IMR-90 (cell line): ENCODE data around the gene CENPH. TPM values are rescaled to one million over a fixed set of nuclear protein-coding genes. Genes with fewer than 3 reads are reported as not detected.

Source experiments
- ATAC-seq: fragments of 200-7000 bp; cut with Tn5 transposase; 2 replicates; pipeline ENCODE4 v1.9.1; 2020; ENCODE audit warnings: low read depth, mild to moderate bottlenecking, moderate library complexity
- BruUV-seq: library from RNA; stranded (reverse); fragments of 400-500 nt; replicated peaks from 2 replicates; lab custom pipeline; 2021; lab: Mats Ljungman, UMichigan
- CTCF ChIA-PET: fragments of 300-600 bp; formaldehyde crosslinking; extraction: SDS; loops from one replicate; lab custom pipeline; 2021; ENCODE audit warnings: antibody characterized with exemption; lab: Yijun Ruan, JAX
- POLR2A ChIA-PET: fragments of 300-600 bp; sonication (Branson Sonifier 250); formaldehyde crosslinking; loops from one replicate; lab custom pipeline; 2022; ENCODE audit warnings: antibody characterized with exemption; ENCODE audit not compliant: unreplicated experiment; lab: Charles Lee
- DNase-seq: peaks from one replicate; pipeline ENCODE4 v3.0.0; 2013
- H2AFZ ChIP-seq: replicated peaks from 2 replicates; pipeline ENCODE3; 2013; ENCODE audit warnings: low read length, mild to moderate bottlenecking; ENCODE audit not compliant: poor library complexity
- H2AK5ac ChIP-seq: 2 replicates; pipeline ENCODE4 v1.6.1; 2013; ENCODE audit warnings: low read depth, low read length, inconsistent platforms
- H2AK9ac ChIP-seq: replicated peaks from 2 replicates; pipeline ENCODE3; 2013; ENCODE audit warnings: mild to moderate bottlenecking, low read depth, low read length, moderate library complexity; ENCODE audit not compliant: poor library complexity
- H2BK120ac ChIP-seq: 2 replicates; pipeline ENCODE4 v1.6.1; 2013; ENCODE audit warnings: low read depth, low read length, inconsistent platforms
- H2BK15ac ChIP-seq: 3 replicates; pipeline ENCODE4 v1.6.1; 2013; ENCODE audit warnings: low read depth, low read length, inconsistent platforms
- H2BK20ac ChIP-seq: 2 replicates; pipeline ENCODE4 v1.6.1; 2013; ENCODE audit warnings: low read depth, mild to moderate bottlenecking, inconsistent platforms, low read length, moderate library complexity
- H2BK5ac ChIP-seq: 2 replicates; pipeline ENCODE4 v1.6.1; 2013; ENCODE audit warnings: mild to moderate bottlenecking, low read depth, low read length, inconsistent platforms; ENCODE audit not compliant: poor library complexity, severe bottlenecking
- H3K14ac ChIP-seq: replicated peaks from 2 replicates; pipeline ENCODE4 v1.6.1; 2013; ENCODE audit warnings: low read depth, low read length, inconsistent platforms
- H3K18ac ChIP-seq: 2 replicates; pipeline ENCODE4 v1.6.1; 2013; ENCODE audit warnings: low read depth, low read length, control low read depth
- H3K23ac ChIP-seq: 2 replicates; pipeline ENCODE4 v1.6.1; 2013; ENCODE audit warnings: low read depth, low read length, inconsistent platforms
- H3K27ac ChIP-seq: 2 replicates; pipeline ENCODE4 v1.5.1; 2013; ENCODE audit warnings: mild to moderate bottlenecking, control low read depth, low read length; ENCODE audit not compliant: insufficient read depth
- H3K27me3 ChIP-seq: 2 replicates; pipeline ENCODE4 v1.6.1; 2013; ENCODE audit warnings: low read length; ENCODE audit not compliant: control insufficient read depth, insufficient read depth
- H3K36me3 ChIP-seq: 2 replicates; pipeline ENCODE4 v1.6.1; 2013; ENCODE audit warnings: low read length, mixed read lengths; ENCODE audit not compliant: control insufficient read depth, insufficient read depth
- H3K4ac ChIP-seq: 2 replicates; pipeline ENCODE4 v1.6.1; 2013; ENCODE audit warnings: low read depth, low read length, inconsistent platforms
- H3K4me1 ChIP-seq: 2 replicates; pipeline ENCODE4 v1.6.1; 2013; ENCODE audit warnings: low read length, mixed read lengths; ENCODE audit not compliant: control insufficient read depth, insufficient read depth
- H3K4me2 ChIP-seq: 2 replicates; pipeline ENCODE4 v1.6.1; 2013; ENCODE audit warnings: low read depth, mild to moderate bottlenecking, control low read depth, low read length, moderate library complexity
- H3K4me3 ChIP-seq: 2 replicates; pipeline ENCODE4 v1.5.1; 2013; ENCODE audit warnings: low read depth, mild to moderate bottlenecking, control low read depth, low read length, moderate library complexity; ENCODE audit not compliant: insufficient read depth
- H3K56ac ChIP-seq: 2 replicates; pipeline ENCODE4 v1.6.1; 2013; ENCODE audit warnings: low read length, inconsistent platforms; ENCODE audit not compliant: insufficient read depth; ENCODE audit errors: extremely low read depth
- H3K79me1 ChIP-seq, 2 experiments: 2 replicates each; pipeline ENCODE4 v1.6.1; 2013; ENCODE audit warnings: low read length in 2 of 2, inconsistent platforms in 1 of 2, low read depth in 1 of 2
- H3K9ac ChIP-seq: 2 replicates; pipeline ENCODE4 v1.6.1; 2013; ENCODE audit warnings: low read depth, low read length, control low read depth
- H3K9me1 ChIP-seq: 2 replicates; pipeline ENCODE4 v1.6.1; 2013; ENCODE audit warnings: low read length, inconsistent platforms; ENCODE audit not compliant: insufficient read depth
- H3K9me3 ChIP-seq: 2 replicates; pipeline ENCODE4 v1.6.1; 2013; ENCODE audit warnings: low read length; ENCODE audit not compliant: control insufficient read depth, insufficient read depth
- H4K20me1 ChIP-seq: 2 replicates; pipeline ENCODE4 v1.6.1; 2013; ENCODE audit warnings: low read length, inconsistent platforms; ENCODE audit not compliant: insufficient read depth
- H4K5ac ChIP-seq: 2 replicates; pipeline ENCODE4 v1.6.1; 2013; ENCODE audit warnings: mild to moderate bottlenecking, low read depth, low read length, control low read depth
- H4K8ac ChIP-seq, 2 experiments: 2 replicates each; pipeline ENCODE4 v1.6.1; 2013; ENCODE audit warnings: low read depth in 2 of 2, low read length in 2 of 2, control low read depth in 1 of 2, inconsistent platforms in 1 of 2
- H4K91ac ChIP-seq: 2 replicates; pipeline ENCODE4 v1.6.1; 2013; ENCODE audit warnings: low read depth, low read length, inconsistent platforms; ENCODE audit not compliant: insufficient read depth
- CEBPB ChIP-seq: IDR thresholded peaks from 2 replicates; pipeline ENCODE4 v1.6.1; 2012; ENCODE audit warnings: low read depth, low read length, improper control_type of control experiment
- FOS ChIP-seq: fragments of 150-350 bp; IDR thresholded peaks from 2 replicates; pipeline ENCODE4 v1.6.1; 2016; ENCODE audit warnings: low read depth, low read length
- MAZ ChIP-seq: IDR thresholded peaks from 2 replicates; pipeline ENCODE4 v1.6.1; 2012; ENCODE audit warnings: low read depth, mild to moderate bottlenecking, low read length, improper control_type of control experiment, moderate library complexity, borderline replicate concordance
- MXI1 ChIP-seq: IDR thresholded peaks from 2 replicates; pipeline ENCODE4 v1.6.1; 2012; ENCODE audit warnings: low read depth, mild to moderate bottlenecking, low read length, moderate library complexity, borderline replicate concordance
- NFE2L2 ChIP-seq: fragments of 150-350 bp; IDR thresholded peaks from 2 replicates; pipeline ENCODE4 v1.6.1; 2016; ENCODE audit warnings: low read depth, mild to moderate bottlenecking, low read length
- POLR2A ChIP-seq: IDR thresholded peaks from 2 replicates; pipeline ENCODE4 v1.6.1; 2012; ENCODE audit warnings: mild to moderate bottlenecking, low read depth, low read length
- RAD21 ChIP-seq: IDR thresholded peaks from 2 replicates; pipeline ENCODE4 v1.6.1; 2012; ENCODE audit warnings: low read length, improper control_type of control experiment
- SMC3 ChIP-seq: fragments of 150-350 bp; IDR thresholded peaks from 2 replicates; pipeline ENCODE4 v1.6.1; 2016; ENCODE audit warnings: low read depth, mild to moderate bottlenecking, antibody characterized with exemption, low read length, moderate library complexity
- WGBS, 2 experiments: methylation state at CpG; one replicate each; pipeline versions ENCODE4 v1.1.5 to v1.1.7; 2013; ENCODE audit warnings: missing lambda C conversion rate in 2 of 2; ENCODE audit not compliant: insufficient read length in 1 of 2; ENCODE audit errors: extremely low coverage in 2 of 2; 5-methylcytosine and 5-hydroxymethylcytosine counted together
- dilution Hi-C: fragments of 300-500 bp; cut with HindIII; formaldehyde crosslinking; loops from one replicate; pipeline ENCODE4 v1.14.3; 2018; ENCODE audit warnings: low sequenced_read_pairs; ENCODE audit not compliant: unreplicated experiment
- in situ Hi-C: fragments of 300-500 bp; cut with MboI; formaldehyde crosslinking; loops from 3 replicates; pipeline ENCODE4 v1.14.3; 2019; ENCODE audit warnings: low sequenced_read_pairs, inconsistent platforms, mixed read lengths
- intact Hi-C: fragments of 100-400 bp; cut with micrococcal nuclease; formaldehyde crosslinking; loops from 2 replicates; pipeline ENCODE4 v1.10.0; 2022
- polyA plus RNA-seq, 3 experiments: library from polyadenylated mRNA; depleted of rRNA; stranded (reverse); fragments of >200 nt; gene quantifications; 2 replicates each; pipeline ENCODE4 v1.2.3, GENCODE V29; 2012; ENCODE audit warnings: low replicate concordance in 1 of 3
- total RNA-seq: library from RNA; depleted of rRNA; stranded (reverse); fragments of >200 nt; gene quantifications from 2 replicates; pipeline ENCODE4 v1.2.3, GENCODE V29; 2012
- TF ChIP-seq, protein P1 (sequence below): fragments of 150-350 bp; IDR thresholded peaks from 2 replicates; pipeline ENCODE4 v1.6.1; 2016; ENCODE audit warnings: low read depth, mild to moderate bottlenecking, low read length, moderate library complexity, borderline replicate concordance
- TF ChIP-seq, protein P2 (sequence below): fragments of 150-350 bp; IDR thresholded peaks from 2 replicates; pipeline ENCODE4 v1.6.1; 2017; ENCODE audit warnings: mild to moderate bottlenecking, antibody characterized with exemption, low read length, low read depth
- TF ChIP-seq, protein P3 (sequence below): conservative IDR thresholded peaks from 2 replicates; pipeline ENCODE4 v1.5.1; 2012; ENCODE audit warnings: mild to moderate bottlenecking, low read depth, low read length, improper control_type of control experiment

CENPH gene
- total and polyA plus RNA-seq, 2 of the 4 experiments (the other 2 are of a cell fraction) = 3.8 to 7.8 TPM

DNA sequence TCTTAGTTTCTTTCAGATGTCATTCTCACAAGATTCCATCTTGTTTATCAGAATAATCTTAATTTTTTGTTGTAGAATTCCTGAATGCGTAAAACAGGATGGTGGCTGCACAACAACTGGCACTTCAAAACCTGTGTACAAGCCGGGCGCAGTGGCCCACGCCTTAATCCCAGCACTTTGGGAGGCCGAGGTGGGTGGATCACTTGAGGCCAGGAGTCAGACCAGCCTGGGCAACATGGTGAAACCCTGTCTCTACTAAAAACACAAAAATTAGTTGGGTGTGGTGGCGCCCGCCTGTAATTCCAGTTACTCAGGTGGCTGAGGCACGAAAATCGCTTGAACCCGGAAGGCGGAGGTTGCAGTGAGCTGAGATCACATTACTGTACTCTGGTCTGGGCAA, 32.9 kb upstream of the CENPH start:
- BruUV-seq = no TSS peak
- Histone ChIP-seq H4K8ac (no peak overlapping the region), H3K56ac (no peak overlapping the region), H2AK9ac (no peak overlapping the region), H3K4me3 (no peak overlapping the region), H2BK20ac (no peak overlapping the region), H2BK120ac (no peak overlapping the region), H3K27ac (no peak overlapping the region), H3K9me1 (no peaks in the 10 kb centered on the region), H3K23ac (no peak overlapping the region), H3K4me1 (no peaks in the 10 kb centered on the region), H3K36me3 (no peaks in the 10 kb centered on the region), H3K27me3 (no peaks in the 10 kb centered on the region), H3K4ac (no peak overlapping the region), H4K5ac (no peak overlapping the region), H3K79me1 (no peaks in the 10 kb centered on the region), H2BK15ac (no peak overlapping the region), H3K9me3 (no peaks in the 10 kb centered on the region), H2BK5ac (no peak overlapping the region), H4K91ac (no peak overlapping the region), H3K14ac (no peak overlapping the region), H3K9ac (no peak overlapping the region), H3K18ac (no peak overlapping the region), H3K4me2 (no peak overlapping the region), H2AFZ (no peak overlapping the region), H4K20me1 (no peaks in the 10 kb centered on the region), H2AK5ac (no peak overlapping the region)
- 100% methylated on average over 2 of the region's 11 CpGs; no CpG with 5 or more reads in 1 of the 2 experiments for WGBS, 2 experiments
- in situ Hi-C loops = no loop called here
- DNase-seq = no peak
- POLR2A ChIA-PET = no interaction called here
- no peak for TF ChIP-seq MAZ
- TF ChIP-seq RAD21 = no peak
- no peak for TF ChIP-seq SMC3
- TF ChIP-seq CEBPB = no peak
- TF ChIP-seq, protein P1, sequence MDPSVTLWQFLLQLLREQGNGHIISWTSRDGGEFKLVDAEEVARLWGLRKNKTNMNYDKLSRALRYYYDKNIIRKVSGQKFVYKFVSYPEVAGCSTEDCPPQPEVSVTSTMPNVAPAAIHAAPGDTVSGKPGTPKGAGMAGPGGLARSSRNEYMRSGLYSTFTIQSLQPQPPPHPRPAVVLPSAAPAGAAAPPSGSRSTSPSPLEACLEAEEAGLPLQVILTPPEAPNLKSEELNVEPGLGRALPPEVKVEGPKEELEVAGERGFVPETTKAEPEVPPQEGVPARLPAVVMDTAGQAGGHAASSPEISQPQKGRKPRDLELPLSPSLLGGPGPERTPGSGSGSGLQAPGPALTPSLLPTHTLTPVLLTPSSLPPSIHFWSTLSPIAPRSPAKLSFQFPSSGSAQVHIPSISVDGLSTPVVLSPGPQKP = no peak
- no peak for TF ChIP-seq NFE2L2
- TF ChIP-seq, protein P2, sequence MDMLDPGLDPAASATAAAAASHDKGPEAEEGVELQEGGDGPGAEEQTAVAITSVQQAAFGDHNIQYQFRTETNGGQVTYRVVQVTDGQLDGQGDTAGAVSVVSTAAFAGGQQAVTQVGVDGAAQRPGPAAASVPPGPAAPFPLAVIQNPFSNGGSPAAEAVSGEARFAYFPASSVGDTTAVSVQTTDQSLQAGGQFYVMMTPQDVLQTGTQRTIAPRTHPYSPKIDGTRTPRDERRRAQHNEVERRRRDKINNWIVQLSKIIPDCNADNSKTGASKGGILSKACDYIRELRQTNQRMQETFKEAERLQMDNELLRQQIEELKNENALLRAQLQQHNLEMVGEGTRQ = no peak
- TF ChIP-seq, protein P3, sequence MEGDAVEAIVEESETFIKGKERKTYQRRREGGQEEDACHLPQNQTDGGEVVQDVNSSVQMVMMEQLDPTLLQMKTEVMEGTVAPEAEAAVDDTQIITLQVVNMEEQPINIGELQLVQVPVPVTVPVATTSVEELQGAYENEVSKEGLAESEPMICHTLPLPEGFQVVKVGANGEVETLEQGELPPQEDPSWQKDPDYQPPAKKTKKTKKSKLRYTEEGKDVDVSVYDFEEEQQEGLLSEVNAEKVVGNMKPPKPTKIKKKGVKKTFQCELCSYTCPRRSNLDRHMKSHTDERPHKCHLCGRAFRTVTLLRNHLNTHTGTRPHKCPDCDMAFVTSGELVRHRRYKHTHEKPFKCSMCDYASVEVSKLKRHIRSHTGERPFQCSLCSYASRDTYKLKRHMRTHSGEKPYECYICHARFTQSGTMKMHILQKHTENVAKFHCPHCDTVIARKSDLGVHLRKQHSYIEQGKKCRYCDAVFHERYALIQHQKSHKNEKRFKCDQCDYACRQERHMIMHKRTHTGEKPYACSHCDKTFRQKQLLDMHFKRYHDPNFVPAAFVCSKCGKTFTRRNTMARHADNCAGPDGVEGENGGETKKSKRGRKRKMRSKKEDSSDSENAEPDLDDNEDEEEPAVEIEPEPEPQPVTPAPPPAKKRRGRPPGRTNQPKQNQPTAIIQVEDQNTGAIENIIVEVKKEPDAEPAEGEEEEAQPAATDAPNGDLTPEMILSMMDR = no peak
- no peak for TF ChIP-seq FOS
- no peak for TF ChIP-seq MXI1
- TF ChIP-seq POLR2A = no peak
- intact Hi-C loops = no loop called here
- CTCF ChIA-PET = no interaction called here
- dilution Hi-C loops = no loop called here
- no peak for ATAC-seq
